Upper lobe of left lung (tissue), 6 donors: ENCODE measurements around the gene FMN2. TPM values are rescaled to one million over a fixed set of nuclear protein-coding genes. Genes with fewer than 3 reads are reported as not detected.

Experiments used
- ATAC-seq, 2 donors: fragments of 200-7000 bp; cut with Tn5 transposase; one replicate each; pipeline ENCODE4 v1.9.1; 2022; ENCODE audit warnings: mild to moderate bottlenecking in 2 of 2, moderate library complexity in 2 of 2; ENCODE audit not compliant: low FRiP score in 2 of 2
- DNase-seq, 2 donors: peaks; one replicate each; pipeline ENCODE4 v3.0.0-alpha.2; 2019 to 2020
- H3K27ac ChIP-seq, 4 donors: fragments of 200-600 bp; sonication (generic); one replicate each; pipeline ENCODE4 v1.5.1; 2016 to 2019
- H3K27me3 ChIP-seq, 4 donors: fragments of 200-600 bp; sonication (generic); one replicate each; pipeline ENCODE4 v1.5.1; 2017 to 2019
- H3K36me3 ChIP-seq, 4 donors: fragments of 200-600 bp; sonication (generic); one replicate each; pipeline ENCODE4 v1.5.1; 2016 to 2019
- H3K4me1 ChIP-seq, 4 donors: fragments of 200-600 bp; sonication (generic); one replicate each; pipeline ENCODE4 v1.5.1; 2018 to 2019
- H3K4me3 ChIP-seq, 4 donors: fragments of 200-600 bp; sonication (generic); one replicate each; pipeline ENCODE4 v1.5.1; 2017 to 2019; ENCODE audit warnings: mild to moderate bottlenecking in 2 of 4, moderate library complexity in 1 of 4
- H3K9me3 ChIP-seq, 4 donors: fragments of 200-600 bp; sonication (generic); one replicate each; pipeline ENCODE4 v1.5.1; 2018 to 2019
- EP300 ChIP-seq, 4 donors: sonication (generic); formaldehyde crosslinking; IDR thresholded peaks; one replicate each; pipeline ENCODE4 v1.5.1; 2017; ENCODE audit warnings: antibody characterized with exemption in 4 of 4, control low read depth in 2 of 4
- POLR2A ChIP-seq, 4 donors: fragments of 450-650 bp; IDR thresholded peaks; one replicate each; pipeline ENCODE4 v1.5.1; 2016 to 2017; ENCODE audit warnings: antibody characterized with exemption in 4 of 4, mild to moderate bottlenecking in 2 of 4
- POLR2AphosphoS5 ChIP-seq, 2 donors: sonication (generic); formaldehyde crosslinking; IDR thresholded peaks; one replicate each; pipeline ENCODE4 v1.5.1; 2017; ENCODE audit warnings: antibody characterized with exemption in 2 of 2
- WGBS, 2 donors: methylation state at CpG; one replicate each; pipeline ENCODE4 v1.1.5; 2017 to 2018; 5-methylcytosine and 5-hydroxymethylcytosine counted together
- total RNA-seq, 6 donors: library from RNA; depleted of rRNA in 4 of 6; stranded (reverse); fragments of >200 nt in 4 of 6; gene quantifications; one replicate each; pipeline versions ENCODE4 v1.1.0 to v1.2.1, GENCODE V29; 2016 to 2021
- TF ChIP-seq, protein P1 (sequence below), 6 experiments: fragments of 450-650 bp in 4 of 6; fragments of 200-600 bp in 2 of 6; sonication (generic) in 2 of 6; IDR thresholded peaks; one replicate each; pipeline ENCODE4 v1.5.1; 2016 to 2019; ENCODE audit warnings: antibody characterized with exemption in 6 of 6
- donor health status: DM: no; HTN: no; CAD: no; lungs with moderate emphysema.
- donor health status: DM: no; HTN: yes; CAD: no; lungs with severe emphysema.

FMN2 gene
- total RNA-seq, 6 donors from 2014 or later = 0.06 to 1.0 (median 0.54) TPM; not detected in 1

DNA sequence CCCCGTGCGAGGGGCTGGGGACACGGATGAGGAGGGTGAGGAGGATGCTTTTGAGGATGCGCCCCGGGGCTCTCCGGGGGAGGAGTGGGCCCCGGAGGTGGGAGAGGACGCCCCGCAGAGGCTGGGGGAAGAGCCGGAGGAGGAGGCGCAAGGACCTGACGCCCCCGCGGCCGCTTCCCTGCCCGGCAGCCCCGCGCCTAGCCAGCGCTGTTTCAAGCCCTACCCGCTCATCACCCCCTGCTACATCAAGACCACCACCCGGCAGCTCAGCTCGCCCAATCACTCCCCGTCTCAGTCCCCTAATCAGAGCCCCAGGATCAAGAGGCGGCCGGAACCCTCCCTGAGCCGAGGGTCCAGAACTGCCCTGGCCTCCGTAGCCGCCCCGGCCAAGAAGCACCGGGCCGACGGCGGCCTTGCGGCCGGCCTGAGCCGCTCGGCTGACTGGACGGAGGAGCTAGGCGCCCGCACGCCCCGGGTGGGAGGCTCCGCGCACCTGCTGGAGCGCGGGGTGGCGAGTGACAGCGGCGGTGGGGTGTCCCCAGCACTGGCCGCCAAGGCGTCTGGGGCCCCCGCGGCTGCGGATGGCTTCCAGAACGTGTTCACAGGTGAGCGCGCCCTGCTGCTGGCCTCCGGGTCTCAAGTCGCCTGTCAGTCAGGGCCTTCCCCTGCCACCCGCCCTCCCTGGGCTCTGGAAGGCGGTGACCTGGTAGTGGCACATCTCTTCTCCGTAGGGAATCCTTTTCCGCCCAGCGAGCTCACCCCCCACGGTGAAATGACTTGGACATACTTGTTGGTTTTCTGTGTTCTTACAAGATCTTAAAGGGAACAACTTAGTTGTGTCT, 1.7 kb downstream of the FMN2 start:
- DNase-seq = peak in 1 of 2 donors; percentile 84
- H3K4me3 ChIP-seq = peak overlapping the region in 3 of 4 donors; percentile 26 to 39 (median 34)
- no peaks in the 10 kb centered on the region for H3K36me3 ChIP-seq
- peaks cover 14 to 24% (median 18%) of the 10 kb centered on the region in 4 donors for H3K4me1 ChIP-seq
- H3K27ac ChIP-seq = no peak overlapping the region
- WGBS, 2 donors = 21 to 23% methylated on average over 9 to 35 of the region's 65 CpGs
- no peaks in the 10 kb centered on the region for H3K9me3 ChIP-seq
- ATAC-seq = peak in 1 of 2 donors; percentile 9
- peaks cover 0 to 29% (median 14%) of the 10 kb centered on the region in 4 donors for H3K27me3 ChIP-seq
- TF ChIP-seq POLR2AphosphoS5 (IDR thresholded peaks at IDR 0.05) (no peak), EP300 (IDR thresholded peaks at IDR 0.05) (no peak), POLR2A (IDR thresholded peaks at IDR 0.05) (no peak)
- TF ChIP-seq, protein P1, sequence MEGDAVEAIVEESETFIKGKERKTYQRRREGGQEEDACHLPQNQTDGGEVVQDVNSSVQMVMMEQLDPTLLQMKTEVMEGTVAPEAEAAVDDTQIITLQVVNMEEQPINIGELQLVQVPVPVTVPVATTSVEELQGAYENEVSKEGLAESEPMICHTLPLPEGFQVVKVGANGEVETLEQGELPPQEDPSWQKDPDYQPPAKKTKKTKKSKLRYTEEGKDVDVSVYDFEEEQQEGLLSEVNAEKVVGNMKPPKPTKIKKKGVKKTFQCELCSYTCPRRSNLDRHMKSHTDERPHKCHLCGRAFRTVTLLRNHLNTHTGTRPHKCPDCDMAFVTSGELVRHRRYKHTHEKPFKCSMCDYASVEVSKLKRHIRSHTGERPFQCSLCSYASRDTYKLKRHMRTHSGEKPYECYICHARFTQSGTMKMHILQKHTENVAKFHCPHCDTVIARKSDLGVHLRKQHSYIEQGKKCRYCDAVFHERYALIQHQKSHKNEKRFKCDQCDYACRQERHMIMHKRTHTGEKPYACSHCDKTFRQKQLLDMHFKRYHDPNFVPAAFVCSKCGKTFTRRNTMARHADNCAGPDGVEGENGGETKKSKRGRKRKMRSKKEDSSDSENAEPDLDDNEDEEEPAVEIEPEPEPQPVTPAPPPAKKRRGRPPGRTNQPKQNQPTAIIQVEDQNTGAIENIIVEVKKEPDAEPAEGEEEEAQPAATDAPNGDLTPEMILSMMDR (IDR thresholded peaks at IDR 0.05) = no peak

- ATAC-seq = no peak
- H3K27me3 ChIP-seq = peaks cover 0 to 29% (median 14%) of the 10 kb centered on the region in 4 donors
Observed at GRCh38 chr1:240094041-240094722, 2.5 kb downstream of the FMN2 start.

GRCh38 chr1:240096974-240097373, 5.3 kb downstream of the FMN2 start:
- 70 to 73% methylated on average over 4 of the region's 4 CpGs for WGBS, 2 donors
- no peak for ATAC-seq
- Histone ChIP-seq H3K27ac (no peak overlapping the region), H3K27me3 (peaks cover 0 to 20% (median 11%) of the 10 kb centered on the region in 4 donors), H3K36me3 (no peaks in the 10 kb centered on the region), H3K4me1 (peaks cover 12 to 16% (median 14%) of the 10 kb centered on the region in 4 donors), H3K4me3 (no peak overlapping the region), H3K9me3 (no peaks in the 10 kb centered on the region)
- DNase-seq = no peak
- TF ChIP-seq POLR2A (IDR thresholded peaks at IDR 0.05) (no peak), EP300 (IDR thresholded peaks at IDR 0.05) (no peak), POLR2AphosphoS5 (IDR thresholded peaks at IDR 0.05) (no peak)
- TF ChIP-seq, protein P1 (IDR thresholded peaks at IDR 0.05) = no peak

More at GRCh38 chr1:240094041-240094722, 2.5 kb downstream of the FMN2 start:
- H3K4me3 ChIP-seq = no peak overlapping the region
- TF ChIP-seq POLR2A (IDR thresholded peaks at IDR 0.05) = no peak
- TF ChIP-seq, protein P1 (IDR thresholded peaks at IDR 0.05) = no peak
- TF ChIP-seq POLR2AphosphoS5 (IDR thresholded peaks at IDR 0.05) = no peak
- TF ChIP-seq EP300 (IDR thresholded peaks at IDR 0.05) = no peak
- no peaks in the 10 kb centered on the region for H3K9me3 ChIP-seq
- H3K36me3 ChIP-seq = no peaks in the 10 kb centered on the region
- 88 to 92% methylated on average over 14 of the region's 14 CpGs for WGBS, 2 donors
- DNase-seq = no peak
- H3K4me1 ChIP-seq = peaks cover 14 to 24% (median 18%) of the 10 kb centered on the region in 4 donors
- H3K27ac ChIP-seq = no peak overlapping the region

- no peak overlapping the region for H3K27ac ChIP-seq
- peaks cover 0 to under 1% (median 0%) of the 10 kb centered on the region in 4 donors for H3K4me1 ChIP-seq
- TF ChIP-seq POLR2AphosphoS5 (IDR thresholded peaks at IDR 0.05) (no peak), POLR2A (IDR thresholded peaks at IDR 0.05) (no peak), EP300 (IDR thresholded peaks at IDR 0.05) (no peak)
- TF ChIP-seq, protein P1 (IDR thresholded peaks at IDR 0.05) = no peak
- ATAC-seq (no peak), DNase-seq (no peak)
- H3K4me3 ChIP-seq = no peak overlapping the region
- no peaks in the 10 kb centered on the region for H3K9me3 ChIP-seq
- H3K27me3 ChIP-seq = peaks cover 0 to 5% (median under 1%) of the 10 kb centered on the region in 4 donors
- H3K36me3 ChIP-seq = no peaks in the 10 kb centered on the region
- WGBS, 2 donors = 93 to 95% methylated on average over 6 of the region's 6 CpGs
Observed at GRCh38 chr1:240098534-240098933, 6.9 kb downstream of the FMN2 start.
